HUDEP-2 (cell line): ENCODE measurements around the gene A4GNT.
"Not testable (repeated sequence)": the region's sequence is repeated elsewhere in the genome, so short reads cannot be mapped to it uniquely, and the experiment has no call there.

Experiments used
- DNase-seq, 76 experiments: peaks; one replicate each; lab custom pipeline; 2025; ENCODE audit not compliant: unreplicated experiment in 76 of 76; lab: John Stamatoyannopoulos, UW

The A4GNT gene

GRCh38 chr3:138132239-138132638, at the start of gene A4GNT:
A4GNT (minus strand) TSS chr3:138132390; CDS start chr3:138131256, 1,134 bp downstream.
- DNase-seq, result no peak

GRCh38 chr3:138180375-138181029, 48.3 kb upstream of the A4GNT start:
- DNase-seq, result peak in 45 of 76 experiments; percentile 2 to 59 (median 31)

- DNase-seq, result peak in 75 of 76 experiments; percentile 25 to 91 (median 80)
These were observed 42.4 kb upstream of the A4GNT start, which contains the start of gene DBR1 for GRCh38 chr3:138174421-138175131. DBR1 (minus strand) TSS chr3:138174921; CDS start chr3:138174795, 126 bp downstream.

- peak in 3 of 76 experiments; percentile 27 to 60 (median 49) for DNase-seq
These were observed 41.7 kb upstream of the A4GNT start for GRCh38 chr3:138173769-138174420.

GRCh38 chr3:138172625-138173024, 40.4 kb upstream of the A4GNT start:
- no peak for DNase-seq

GRCh38 chr3:138165061-138165460, 32.9 kb upstream of the A4GNT start:
- no peak for DNase-seq

- DNase-seq, result no peak
These were observed 25.6 kb upstream of the A4GNT start for GRCh38 chr3:138157743-138158142.

GRCh38 chr3:138154534-138154933, 22.3 kb upstream of the A4GNT start:
- no peak for DNase-seq

- no peak for DNase-seq
These were observed 16.3 kb upstream of the A4GNT start for GRCh38 chr3:138148503-138148902.

GRCh38 chr3:138142181-138142580, 10.0 kb upstream of the A4GNT start:
- not testable (repeated sequence) for DNase-seq

- DNase-seq, result no peak
These were observed 8.8 kb upstream of the A4GNT start for GRCh38 chr3:138140940-138141339.

GRCh38 chr3:138139691-138140090, 7.5 kb upstream of the A4GNT start:
- no peak for DNase-seq

- no peak for DNase-seq
These were observed 5.7 kb upstream of the A4GNT start for GRCh38 chr3:138137861-138138260.

- no peak for DNase-seq
These were observed 4.0 kb upstream of the A4GNT start for GRCh38 chr3:138136201-138136600.

GRCh38 chr3:138135833-138136194, 3.6 kb upstream of the A4GNT start:
- DNase-seq, result no peak

GRCh38 chr3:138135146-138135832, 3.1 kb upstream of the A4GNT start:
- no peak for DNase-seq

- no peak for DNase-seq
These were observed 4.4 kb downstream of the A4GNT start for GRCh38 chr3:138127636-138128365.

- no peak for DNase-seq
These were observed 6.5 kb downstream of the A4GNT start for GRCh38 chr3:138125548-138126221.

GRCh38 chr3:138124706-138125355, 7.4 kb downstream of the A4GNT start:
- DNase-seq, result no peak
